Kidney (tissue), 14 donors: ENCODE measurements around the gene FUZ. TPM values are rescaled to one million over a fixed set of nuclear protein-coding genes. Genes with fewer than 3 reads are reported as not detected.

Source experiments
- DNase-seq, 5 donors: peaks; one replicate each; pipeline ENCODE4 v3.0.0-alpha.2; 2013 to 2020
- FAIRE-seq: peaks from 2 replicates; lab custom pipeline; 2012; peaks lifted over from hg19 to GRCh38; lab: Jason Lieb, UNC
- H3K27ac ChIP-seq, 2 donors: one replicate each; pipeline ENCODE4 v1.7.0; 2013; ENCODE audit warnings: low read depth in 2 of 2, low read length in 2 of 2, inconsistent platforms in 1 of 2
- H3K27me3 ChIP-seq: one replicate; pipeline ENCODE4 v1.7.1; 2013; ENCODE audit warnings: low read length, inconsistent platforms; ENCODE audit not compliant: control insufficient read depth, insufficient read depth
- H3K36me3 ChIP-seq, 3 donors: one replicate each; pipeline versions ENCODE4 v1.7.0 to v1.7.1; 2013; ENCODE audit warnings: low read length in 3 of 3, control low read depth in 1 of 3, inconsistent platforms in 1 of 3; ENCODE audit not compliant: insufficient read depth in 3 of 3, control insufficient read depth in 2 of 3
- H3K4me1 ChIP-seq, 3 donors: one replicate each; pipeline versions ENCODE4 v1.7.0 to v1.7.1; 2013; ENCODE audit warnings: low read length in 3 of 3, inconsistent platforms in 1 of 3, low read depth in 1 of 3; ENCODE audit not compliant: control insufficient read depth in 2 of 3, insufficient read depth in 2 of 3
- H3K4me3 ChIP-seq, 3 donors: one replicate each; pipeline versions ENCODE4 v1.7.0 to v1.8.1; 2013; ENCODE audit warnings: low read length in 3 of 3, control low read depth in 1 of 3, inconsistent platforms in 1 of 3
- H3K9ac ChIP-seq, 3 donors: one replicate each; pipeline versions ENCODE4 v1.7.0 to v1.7.1; 2013; ENCODE audit warnings: low read length in 3 of 3, control low read depth in 1 of 3, inconsistent platforms in 1 of 3
- H3K9me3 ChIP-seq, 3 donors: one replicate each; pipeline versions ENCODE4 v1.7.0 to v1.7.1; 2013; ENCODE audit warnings: low read length in 3 of 3, control low read depth in 1 of 3, inconsistent platforms in 1 of 3; ENCODE audit not compliant: control insufficient read depth in 2 of 3, insufficient read depth in 1 of 3
- intact Hi-C: fragments of 100-400 bp; cut with DNase I; formaldehyde crosslinking; loops from one replicate; pipeline ENCODE4 v1.11.1; 2022
- polyA plus RNA-seq: library from polyadenylated mRNA; stranded (reverse); fragments of 350-450 nt; fragmentation: Illumina TruSeq; extraction: RNeasy Lipid Tissue Mini Kit (QIAGEN cat#74804); gene quantifications from one replicate; pipeline ENCODE4 v1.2.3, GENCODE V29; 2014; ENCODE audit warnings: low read depth, low replicate concordance; ENCODE audit not compliant: insufficient read depth
- total RNA-seq: library from RNA; stranded (reverse); fragmentation: NEBNext Ultra II Directional; extraction: Animal tissue kit (Norgen Biotek cat#: 25700); gene quantifications from one replicate; pipeline ENCODE4 v1.2.1, GENCODE V29; 2021
- TF ChIP-seq, protein P1 (sequence below): IDR thresholded peaks from 3 replicates; pipeline ENCODE4 v1.5.1; 2012; ENCODE audit warnings: mild to moderate bottlenecking, moderate library complexity, borderline replicate concordance; ENCODE audit not compliant: insufficient read depth; ENCODE audit errors: extremely low read depth
- donor health status: control.
- donor health status: control.
- donor health status: control.
- donor health status: control.
- donor health status: control.
- donor health status: DM: yes; HTN: yes; CAD: no.
- donor health status: Normal renal cell carcinoma (clear cell type).

FUZ gene
- total and polyA plus RNA-seq, 2 donors from 2014 or later = 26.9 to 51.2 TPM

DNA sequence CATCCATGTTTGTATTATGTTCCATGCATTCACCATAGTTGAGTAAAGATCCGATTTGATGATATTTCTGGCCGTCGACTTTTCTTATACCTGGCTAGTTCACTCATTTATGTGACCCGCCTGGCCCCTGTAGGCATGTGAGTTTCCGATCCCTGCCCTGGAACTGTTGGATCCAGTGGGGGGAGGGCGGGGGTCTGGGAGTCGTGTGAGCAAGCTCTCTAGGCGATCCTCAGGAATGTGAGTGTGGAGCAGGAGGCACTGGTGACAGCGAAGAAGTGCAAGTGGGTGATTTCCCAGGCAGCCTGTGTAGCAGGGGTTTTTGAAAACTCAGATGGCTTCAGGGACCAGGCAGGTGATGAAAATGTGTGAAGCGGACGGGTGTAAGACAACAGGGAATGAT lies 27.2 kb upstream of the FUZ start:
- peaks cover 2 to 9% (median 8%) of the 10 kb centered on the region in 3 donors for H3K36me3 ChIP-seq
- H3K27ac ChIP-seq = no peak overlapping the region
- H3K4me3 ChIP-seq = no peak overlapping the region
- H3K9me3 ChIP-seq = no peaks in the 10 kb centered on the region
- TF ChIP-seq, protein P1, sequence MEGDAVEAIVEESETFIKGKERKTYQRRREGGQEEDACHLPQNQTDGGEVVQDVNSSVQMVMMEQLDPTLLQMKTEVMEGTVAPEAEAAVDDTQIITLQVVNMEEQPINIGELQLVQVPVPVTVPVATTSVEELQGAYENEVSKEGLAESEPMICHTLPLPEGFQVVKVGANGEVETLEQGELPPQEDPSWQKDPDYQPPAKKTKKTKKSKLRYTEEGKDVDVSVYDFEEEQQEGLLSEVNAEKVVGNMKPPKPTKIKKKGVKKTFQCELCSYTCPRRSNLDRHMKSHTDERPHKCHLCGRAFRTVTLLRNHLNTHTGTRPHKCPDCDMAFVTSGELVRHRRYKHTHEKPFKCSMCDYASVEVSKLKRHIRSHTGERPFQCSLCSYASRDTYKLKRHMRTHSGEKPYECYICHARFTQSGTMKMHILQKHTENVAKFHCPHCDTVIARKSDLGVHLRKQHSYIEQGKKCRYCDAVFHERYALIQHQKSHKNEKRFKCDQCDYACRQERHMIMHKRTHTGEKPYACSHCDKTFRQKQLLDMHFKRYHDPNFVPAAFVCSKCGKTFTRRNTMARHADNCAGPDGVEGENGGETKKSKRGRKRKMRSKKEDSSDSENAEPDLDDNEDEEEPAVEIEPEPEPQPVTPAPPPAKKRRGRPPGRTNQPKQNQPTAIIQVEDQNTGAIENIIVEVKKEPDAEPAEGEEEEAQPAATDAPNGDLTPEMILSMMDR = no peak
- no peaks in the 10 kb centered on the region for H3K27me3 ChIP-seq
- no peak overlapping the region for H3K9ac ChIP-seq
- FAIRE-seq (no peak), DNase-seq (no peak)
- H3K4me1 ChIP-seq = no peaks in the 10 kb centered on the region
- intact Hi-C loops = no loop called here

DNA sequence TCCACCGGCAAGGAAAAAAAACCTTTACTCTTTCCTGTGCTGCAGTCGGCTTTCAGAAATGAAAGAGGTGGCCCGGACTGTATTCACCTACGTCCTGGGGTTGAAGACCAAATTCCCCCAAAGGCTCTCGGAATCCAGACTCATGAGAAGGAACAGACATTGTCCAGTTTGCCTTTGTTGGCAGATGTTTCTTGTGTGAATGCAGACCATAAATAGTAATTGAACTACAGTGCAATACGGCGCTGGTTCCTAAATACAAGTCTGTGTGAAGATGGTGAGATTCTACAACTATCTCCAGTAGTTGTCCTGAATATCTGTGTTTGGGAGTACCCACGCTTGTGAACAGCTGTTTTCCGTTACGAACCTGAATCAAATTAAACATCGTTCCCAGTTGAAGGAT lies 26.6 kb upstream of the FUZ start:
- peaks cover 2 to 13% (median 10%) of the 10 kb centered on the region in 3 donors for H3K36me3 ChIP-seq
- no peaks in the 10 kb centered on the region for H3K4me1 ChIP-seq
- DNase-seq (no peak), FAIRE-seq (no peak)
- H3K9ac ChIP-seq = no peak overlapping the region
- no peak overlapping the region for H3K27ac ChIP-seq
- H3K4me3 ChIP-seq = no peak overlapping the region
- no peaks in the 10 kb centered on the region for H3K27me3 ChIP-seq
- no peaks in the 10 kb centered on the region for H3K9me3 ChIP-seq
- intact Hi-C loops = no loop called here
- TF ChIP-seq, protein P1 = no peak

DNA sequence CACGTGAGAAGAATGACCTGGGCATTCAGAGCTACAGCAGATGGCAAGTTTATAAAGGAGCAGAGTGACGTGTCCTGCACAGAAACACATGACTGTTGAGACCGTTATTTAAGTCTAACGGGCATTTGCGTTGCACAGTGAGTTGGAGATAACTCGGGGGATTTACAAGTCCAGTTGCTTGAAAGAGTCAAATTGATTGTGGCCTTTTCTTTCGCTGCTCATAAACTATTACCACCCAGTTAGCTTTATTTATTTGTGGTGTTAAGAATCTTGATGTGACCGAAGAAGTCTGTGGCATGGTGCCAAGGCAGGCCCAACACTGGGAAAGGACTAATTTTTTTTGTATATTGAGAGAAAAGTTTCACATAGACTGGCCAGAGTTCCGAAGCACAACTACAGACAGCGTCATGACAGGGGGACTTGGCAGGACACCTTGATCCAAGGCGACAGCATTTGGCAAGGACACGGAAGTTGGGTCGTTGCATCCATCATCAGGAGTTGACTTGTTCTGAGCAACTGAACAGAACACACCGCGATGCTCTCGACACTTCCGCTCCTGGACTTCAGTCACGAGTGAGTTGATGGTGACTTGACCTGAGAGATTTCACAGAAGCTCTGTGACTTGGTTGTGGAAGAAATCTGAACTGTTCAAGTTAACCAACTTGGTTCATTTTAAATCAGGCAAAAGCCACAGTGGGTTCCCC lies 25.9 kb upstream of the FUZ start:
- intact Hi-C loops = no loop called here
- Histone ChIP-seq H3K27me3 (no peaks in the 10 kb centered on the region), H3K27ac (no peak overlapping the region), H3K4me3 (no peak overlapping the region), H3K9ac (no peak overlapping the region), H3K36me3 (peaks cover 2 to 19% (median 12%) of the 10 kb centered on the region in 3 donors), H3K9me3 (no peaks in the 10 kb centered on the region), H3K4me1 (no peaks in the 10 kb centered on the region)
- DNase-seq = no peak
- FAIRE-seq = no peak
- TF ChIP-seq, protein P1 = no peak
